ENCODE measurements around the gene LCE3D. TPM values are rescaled to one million over a fixed set of nuclear protein-coding genes. Genes with fewer than 3 reads are reported as not detected.

LCE3D gene
- total and polyA plus RNA-seq, 4 donors, result not detected

DNA sequence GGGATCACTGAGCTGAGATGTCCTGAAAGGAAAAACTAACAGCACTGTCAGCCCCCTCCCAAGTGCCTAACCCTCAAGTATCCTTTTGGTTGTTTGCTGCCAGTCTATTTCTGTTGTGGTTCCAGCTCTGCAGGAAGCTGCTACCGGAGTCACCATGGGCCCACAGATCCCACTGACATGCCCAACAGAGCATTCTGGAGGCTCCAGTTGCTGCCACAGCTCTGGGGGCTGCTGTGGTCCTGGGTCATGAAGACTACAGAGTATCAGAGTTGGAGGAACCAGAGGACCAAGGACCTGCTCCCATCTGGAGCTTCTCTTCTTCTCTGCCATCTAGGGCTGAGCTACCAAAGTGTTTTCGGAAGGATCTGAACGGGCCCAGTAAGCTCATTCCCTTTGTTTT lies 41.7 kb upstream of the LCE3D start:
- TF ChIP-seq HNF4G (IDR thresholded peaks at IDR 0.05) (no peak), MAX (IDR thresholded peaks at IDR 0.05) (no peak), FOXA1 (IDR thresholded peaks at IDR 0.05) (no peak), SP1 (IDR thresholded peaks at IDR 0.05) (no peak), YY1 (IDR thresholded peaks at IDR 0.05) (no peak), HNF4A (conservative IDR thresholded peaks at IDR 0.05) (no peak)
- TF ChIP-seq, protein P1, sequence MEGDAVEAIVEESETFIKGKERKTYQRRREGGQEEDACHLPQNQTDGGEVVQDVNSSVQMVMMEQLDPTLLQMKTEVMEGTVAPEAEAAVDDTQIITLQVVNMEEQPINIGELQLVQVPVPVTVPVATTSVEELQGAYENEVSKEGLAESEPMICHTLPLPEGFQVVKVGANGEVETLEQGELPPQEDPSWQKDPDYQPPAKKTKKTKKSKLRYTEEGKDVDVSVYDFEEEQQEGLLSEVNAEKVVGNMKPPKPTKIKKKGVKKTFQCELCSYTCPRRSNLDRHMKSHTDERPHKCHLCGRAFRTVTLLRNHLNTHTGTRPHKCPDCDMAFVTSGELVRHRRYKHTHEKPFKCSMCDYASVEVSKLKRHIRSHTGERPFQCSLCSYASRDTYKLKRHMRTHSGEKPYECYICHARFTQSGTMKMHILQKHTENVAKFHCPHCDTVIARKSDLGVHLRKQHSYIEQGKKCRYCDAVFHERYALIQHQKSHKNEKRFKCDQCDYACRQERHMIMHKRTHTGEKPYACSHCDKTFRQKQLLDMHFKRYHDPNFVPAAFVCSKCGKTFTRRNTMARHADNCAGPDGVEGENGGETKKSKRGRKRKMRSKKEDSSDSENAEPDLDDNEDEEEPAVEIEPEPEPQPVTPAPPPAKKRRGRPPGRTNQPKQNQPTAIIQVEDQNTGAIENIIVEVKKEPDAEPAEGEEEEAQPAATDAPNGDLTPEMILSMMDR (IDR thresholded peaks at IDR 0.05; ENCODE audit: low read depth, low read length, missing input control), result no peak
- TF ChIP-seq, protein P2, sequence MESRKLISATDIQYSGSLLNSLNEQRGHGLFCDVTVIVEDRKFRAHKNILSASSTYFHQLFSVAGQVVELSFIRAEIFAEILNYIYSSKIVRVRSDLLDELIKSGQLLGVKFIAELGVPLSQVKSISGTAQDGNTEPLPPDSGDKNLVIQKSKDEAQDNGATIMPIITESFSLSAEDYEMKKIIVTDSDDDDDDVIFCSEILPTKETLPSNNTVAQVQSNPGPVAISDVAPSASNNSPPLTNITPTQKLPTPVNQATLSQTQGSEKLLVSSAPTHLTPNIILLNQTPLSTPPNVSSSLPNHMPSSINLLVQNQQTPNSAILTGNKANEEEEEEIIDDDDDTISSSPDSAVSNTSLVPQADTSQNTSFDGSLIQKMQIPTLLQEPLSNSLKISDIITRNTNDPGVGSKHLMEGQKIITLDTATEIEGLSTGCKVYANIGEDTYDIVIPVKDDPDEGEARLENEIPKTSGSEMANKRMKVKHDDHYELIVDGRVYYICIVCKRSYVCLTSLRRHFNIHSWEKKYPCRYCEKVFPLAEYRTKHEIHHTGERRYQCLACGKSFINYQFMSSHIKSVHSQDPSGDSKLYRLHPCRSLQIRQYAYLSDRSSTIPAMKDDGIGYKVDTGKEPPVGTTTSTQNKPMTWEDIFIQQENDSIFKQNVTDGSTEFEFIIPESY (IDR thresholded peaks at IDR 0.05), result no peak
- WGBS, result 71% methylated on average over 3 of the region's 3 CpGs
- no peak overlapping the region for H3K27ac ChIP-seq (ENCODE audit: low read depth in 1 of 2, low read length in 2 of 2)
- DNase-seq (ENCODE audit: low spot score), result no peak
- H3K9ac ChIP-seq (ENCODE audit: low read depth in 1 of 2, low read length in 2 of 2), result no peak overlapping the region
- H3K4me1 ChIP-seq (ENCODE audit: control insufficient read depth in 4 of 4, insufficient read depth in 4 of 4, low read length in 3 of 4), result peaks cover 0 to 15% (median 7%) of the 10 kb centered on the region in 4 donors
- H3K4me3 ChIP-seq (ENCODE audit: low read depth in 1 of 3, low read length in 3 of 3), result no peak overlapping the region
- no peaks in the 10 kb centered on the region for H3K27me3 ChIP-seq (ENCODE audit: control insufficient read depth in 4 of 4, insufficient read depth in 4 of 4, low read length in 3 of 4)
- peaks cover 1 to 6% (median 4%) of the 10 kb centered on the region in 4 donors for H3K9me3 ChIP-seq (ENCODE audit: control insufficient read depth in 4 of 4, low read length in 3 of 4)
- no peaks in the 10 kb centered on the region for H3K36me3 ChIP-seq (ENCODE audit: control insufficient read depth in 4 of 4, insufficient read depth in 3 of 4, low read depth in 1 of 4, low read length in 3 of 4)

DNA sequence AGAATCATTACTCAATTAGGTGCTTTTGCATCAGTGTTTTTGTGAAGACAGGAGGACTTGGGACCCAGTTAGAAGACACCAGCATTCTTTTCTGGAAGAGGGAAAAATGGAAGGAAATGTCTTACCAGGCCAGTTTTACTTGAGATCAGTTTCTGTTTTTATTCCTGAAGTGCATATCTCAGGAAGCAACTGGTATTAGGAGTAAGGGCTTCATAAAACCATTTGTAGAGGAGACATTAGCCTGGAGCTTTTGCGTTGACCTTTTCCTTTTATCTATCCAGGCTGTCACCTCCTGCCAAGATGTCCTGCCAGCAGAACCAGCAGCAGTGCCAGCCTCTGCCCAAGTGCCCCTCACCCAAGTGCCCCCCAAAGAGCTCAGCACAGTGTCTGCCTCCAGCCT lies 33.2 kb upstream of the LCE3D start, which contains the start of gene LCE3B:
Gene LCE3B (plus strand): TSS at position 301 of the 400 bp plus-strand sequence. CDS start 0 bp downstream, at position 301.
- H3K9me3 ChIP-seq (ENCODE audit: control insufficient read depth in 4 of 4, low read length in 3 of 4), result peaks cover 0 to 4% (median 0%) of the 10 kb centered on the region in 4 donors
- H3K4me1 ChIP-seq (ENCODE audit: control insufficient read depth in 4 of 4, insufficient read depth in 4 of 4, low read length in 3 of 4), result no peaks in the 10 kb centered on the region
- TF ChIP-seq HNF4A (conservative IDR thresholded peaks at IDR 0.05) (no peak), SP1 (IDR thresholded peaks at IDR 0.05) (no peak), RXRA (IDR thresholded peaks at IDR 0.05) (no peak), JUND (IDR thresholded peaks at IDR 0.05) (no peak), EGR1 (IDR thresholded peaks at IDR 0.05; ENCODE audit: low read depth in 2 of 2) (no peak), FOXA2 (IDR thresholded peaks at IDR 0.05) (no peak), GABPA (IDR thresholded peaks at IDR 0.05 in 1 of 2, conservative IDR thresholded peaks at IDR 0.05 in 1 of 2) (no peak), FOXA1 (IDR thresholded peaks at IDR 0.05) (no peak), MAX (IDR thresholded peaks at IDR 0.05) (no peak), TAF1 (conservative IDR thresholded peaks at IDR 0.05) (no peak), HNF4G (IDR thresholded peaks at IDR 0.05) (no peak), YY1 (IDR thresholded peaks at IDR 0.05) (no peak), RAD21 (IDR thresholded peaks at IDR 0.05) (no peak), NR2F2 (IDR thresholded peaks at IDR 0.05) (no peak)
- TF ChIP-seq, protein P1 (IDR thresholded peaks at IDR 0.05; ENCODE audit: low read depth, low read length, missing input control), result no peak
- TF ChIP-seq, protein P3, sequence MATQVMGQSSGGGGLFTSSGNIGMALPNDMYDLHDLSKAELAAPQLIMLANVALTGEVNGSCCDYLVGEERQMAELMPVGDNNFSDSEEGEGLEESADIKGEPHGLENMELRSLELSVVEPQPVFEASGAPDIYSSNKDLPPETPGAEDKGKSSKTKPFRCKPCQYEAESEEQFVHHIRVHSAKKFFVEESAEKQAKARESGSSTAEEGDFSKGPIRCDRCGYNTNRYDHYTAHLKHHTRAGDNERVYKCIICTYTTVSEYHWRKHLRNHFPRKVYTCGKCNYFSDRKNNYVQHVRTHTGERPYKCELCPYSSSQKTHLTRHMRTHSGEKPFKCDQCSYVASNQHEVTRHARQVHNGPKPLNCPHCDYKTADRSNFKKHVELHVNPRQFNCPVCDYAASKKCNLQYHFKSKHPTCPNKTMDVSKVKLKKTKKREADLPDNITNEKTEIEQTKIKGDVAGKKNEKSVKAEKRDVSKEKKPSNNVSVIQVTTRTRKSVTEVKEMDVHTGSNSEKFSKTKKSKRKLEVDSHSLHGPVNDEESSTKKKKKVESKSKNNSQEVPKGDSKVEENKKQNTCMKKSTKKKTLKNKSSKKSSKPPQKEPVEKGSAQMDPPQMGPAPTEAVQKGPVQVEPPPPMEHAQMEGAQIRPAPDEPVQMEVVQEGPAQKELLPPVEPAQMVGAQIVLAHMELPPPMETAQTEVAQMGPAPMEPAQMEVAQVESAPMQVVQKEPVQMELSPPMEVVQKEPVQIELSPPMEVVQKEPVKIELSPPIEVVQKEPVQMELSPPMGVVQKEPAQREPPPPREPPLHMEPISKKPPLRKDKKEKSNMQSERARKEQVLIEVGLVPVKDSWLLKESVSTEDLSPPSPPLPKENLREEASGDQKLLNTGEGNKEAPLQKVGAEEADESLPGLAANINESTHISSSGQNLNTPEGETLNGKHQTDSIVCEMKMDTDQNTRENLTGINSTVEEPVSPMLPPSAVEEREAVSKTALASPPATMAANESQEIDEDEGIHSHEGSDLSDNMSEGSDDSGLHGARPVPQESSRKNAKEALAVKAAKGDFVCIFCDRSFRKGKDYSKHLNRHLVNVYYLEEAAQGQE (IDR thresholded peaks at IDR 0.05), result no peak
- TF ChIP-seq, protein P2 (IDR thresholded peaks at IDR 0.05), result no peak
- TF ChIP-seq, protein P4, sequence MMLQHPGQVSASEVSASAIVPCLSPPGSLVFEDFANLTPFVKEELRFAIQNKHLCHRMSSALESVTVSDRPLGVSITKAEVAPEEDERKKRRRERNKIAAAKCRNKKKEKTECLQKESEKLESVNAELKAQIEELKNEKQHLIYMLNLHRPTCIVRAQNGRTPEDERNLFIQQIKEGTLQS (IDR thresholded peaks at IDR 0.05), result no peak
- no peak within 1 kb of the TSS for H3K9ac ChIP-seq (ENCODE audit: low read depth in 1 of 2, low read length in 2 of 2)
- no peaks in the 10 kb centered on the region for H3K36me3 ChIP-seq (ENCODE audit: control insufficient read depth in 4 of 4, insufficient read depth in 3 of 4, low read depth in 1 of 4, low read length in 3 of 4)
- no peak for DNase-seq (ENCODE audit: low spot score)
- no peaks in the 10 kb centered on the region for H3K27me3 ChIP-seq (ENCODE audit: control insufficient read depth in 4 of 4, insufficient read depth in 4 of 4, low read length in 3 of 4)
- H3K4me3 ChIP-seq (ENCODE audit: low read depth in 1 of 3, low read length in 3 of 3), result no peak within 1 kb of the TSS
- 89% methylated on average over 1 of the region's 1 CpG for WGBS
- H3K27ac ChIP-seq (ENCODE audit: low read depth in 1 of 2, low read length in 2 of 2), result no peak within 1 kb of the TSS

Measured in liver (tissue), 9 donors.